Loucy (cell line): ENCODE measurements around the gene TMBIM1.

Experiments used
- CTCF ChIP-seq: fragments of 200-600 bp; sonication (generic); conservative IDR thresholded peaks from 2 replicates; pipeline ENCODE4 v1.5.1; 2014; ENCODE audit warnings: mild to moderate bottlenecking, antibody characterized with exemption, low read length
- EZH2phosphoT487 ChIP-seq: fragments of 200-600 bp; IDR thresholded peaks from 2 replicates; pipeline ENCODE4 v1.6.1; 2018; ENCODE audit warnings: antibody characterized with exemption, mild to moderate bottlenecking, moderate library complexity, borderline replicate concordance

GRCh38 chr2:218294430-218295022, 2.2 kb upstream of the TMBIM1 start:
- TF ChIP-seq CTCF: no peak
- no peak for TF ChIP-seq EZH2phosphoT487
